IMR-90 (cell line): ENCODE measurements around the gene TPPP3. TPM values are rescaled to one million over a fixed set of nuclear protein-coding genes. Genes with fewer than 3 reads are reported as not detected.

ENCODE experiments used
- ATAC-seq: fragments of 200-7000 bp; cut with Tn5 transposase; 2 replicates; pipeline ENCODE4 v1.9.1; 2020; ENCODE audit warnings: low read depth, mild to moderate bottlenecking, moderate library complexity
- BruUV-seq: library from RNA; stranded (reverse); fragments of 400-500 nt; replicated peaks from 2 replicates; lab custom pipeline; 2021; lab: Mats Ljungman, UMichigan
- CTCF ChIA-PET: fragments of 300-600 bp; formaldehyde crosslinking; extraction: SDS; loops from one replicate; lab custom pipeline; 2021; ENCODE audit warnings: antibody characterized with exemption; lab: Yijun Ruan, JAX
- POLR2A ChIA-PET: fragments of 300-600 bp; sonication (Branson Sonifier 250); formaldehyde crosslinking; loops from one replicate; lab custom pipeline; 2022; ENCODE audit warnings: antibody characterized with exemption; ENCODE audit not compliant: unreplicated experiment; lab: Charles Lee
- DNase-seq: peaks from one replicate; pipeline ENCODE4 v3.0.0; 2013
- H2AFZ ChIP-seq: replicated peaks from 2 replicates; pipeline ENCODE3; 2013; ENCODE audit warnings: low read length, mild to moderate bottlenecking; ENCODE audit not compliant: poor library complexity
- H2AK5ac ChIP-seq: 2 replicates; pipeline ENCODE4 v1.6.1; 2013; ENCODE audit warnings: low read depth, low read length, inconsistent platforms
- H2AK9ac ChIP-seq: replicated peaks from 2 replicates; pipeline ENCODE3; 2013; ENCODE audit warnings: mild to moderate bottlenecking, low read depth, low read length, moderate library complexity; ENCODE audit not compliant: poor library complexity
- H2BK120ac ChIP-seq: 2 replicates; pipeline ENCODE4 v1.6.1; 2013; ENCODE audit warnings: low read depth, low read length, inconsistent platforms
- H2BK15ac ChIP-seq: 3 replicates; pipeline ENCODE4 v1.6.1; 2013; ENCODE audit warnings: low read depth, low read length, inconsistent platforms
- H2BK20ac ChIP-seq: 2 replicates; pipeline ENCODE4 v1.6.1; 2013; ENCODE audit warnings: low read depth, mild to moderate bottlenecking, inconsistent platforms, low read length, moderate library complexity
- H2BK5ac ChIP-seq: 2 replicates; pipeline ENCODE4 v1.6.1; 2013; ENCODE audit warnings: mild to moderate bottlenecking, low read depth, low read length, inconsistent platforms; ENCODE audit not compliant: poor library complexity, severe bottlenecking
- H3K14ac ChIP-seq: replicated peaks from 2 replicates; pipeline ENCODE4 v1.6.1; 2013; ENCODE audit warnings: low read depth, low read length, inconsistent platforms
- H3K18ac ChIP-seq: 2 replicates; pipeline ENCODE4 v1.6.1; 2013; ENCODE audit warnings: low read depth, low read length, control low read depth
- H3K23ac ChIP-seq: 2 replicates; pipeline ENCODE4 v1.6.1; 2013; ENCODE audit warnings: low read depth, low read length, inconsistent platforms
- H3K27ac ChIP-seq: 2 replicates; pipeline ENCODE4 v1.5.1; 2013; ENCODE audit warnings: mild to moderate bottlenecking, control low read depth, low read length; ENCODE audit not compliant: insufficient read depth
- H3K27me3 ChIP-seq: 2 replicates; pipeline ENCODE4 v1.6.1; 2013; ENCODE audit warnings: low read length; ENCODE audit not compliant: control insufficient read depth, insufficient read depth
- H3K36me3 ChIP-seq: 2 replicates; pipeline ENCODE4 v1.6.1; 2013; ENCODE audit warnings: low read length, mixed read lengths; ENCODE audit not compliant: control insufficient read depth, insufficient read depth
- H3K4ac ChIP-seq: 2 replicates; pipeline ENCODE4 v1.6.1; 2013; ENCODE audit warnings: low read depth, low read length, inconsistent platforms
- H3K4me1 ChIP-seq: 2 replicates; pipeline ENCODE4 v1.6.1; 2013; ENCODE audit warnings: low read length, mixed read lengths; ENCODE audit not compliant: control insufficient read depth, insufficient read depth
- H3K4me2 ChIP-seq: 2 replicates; pipeline ENCODE4 v1.6.1; 2013; ENCODE audit warnings: low read depth, mild to moderate bottlenecking, control low read depth, low read length, moderate library complexity
- H3K4me3 ChIP-seq: 2 replicates; pipeline ENCODE4 v1.5.1; 2013; ENCODE audit warnings: low read depth, mild to moderate bottlenecking, control low read depth, low read length, moderate library complexity; ENCODE audit not compliant: insufficient read depth
- H3K56ac ChIP-seq: 2 replicates; pipeline ENCODE4 v1.6.1; 2013; ENCODE audit warnings: low read length, inconsistent platforms; ENCODE audit not compliant: insufficient read depth; ENCODE audit errors: extremely low read depth
- H3K79me1 ChIP-seq, 2 experiments: 2 replicates each; pipeline ENCODE4 v1.6.1; 2013; ENCODE audit warnings: low read length in 2 of 2, inconsistent platforms in 1 of 2, low read depth in 1 of 2
- H3K9ac ChIP-seq: 2 replicates; pipeline ENCODE4 v1.6.1; 2013; ENCODE audit warnings: low read depth, low read length, control low read depth
- H3K9me1 ChIP-seq: 2 replicates; pipeline ENCODE4 v1.6.1; 2013; ENCODE audit warnings: low read length, inconsistent platforms; ENCODE audit not compliant: insufficient read depth
- H3K9me3 ChIP-seq: 2 replicates; pipeline ENCODE4 v1.6.1; 2013; ENCODE audit warnings: low read length; ENCODE audit not compliant: control insufficient read depth, insufficient read depth
- H4K20me1 ChIP-seq: 2 replicates; pipeline ENCODE4 v1.6.1; 2013; ENCODE audit warnings: low read length, inconsistent platforms; ENCODE audit not compliant: insufficient read depth
- H4K5ac ChIP-seq: 2 replicates; pipeline ENCODE4 v1.6.1; 2013; ENCODE audit warnings: mild to moderate bottlenecking, low read depth, low read length, control low read depth
- H4K8ac ChIP-seq, 2 experiments: 2 replicates each; pipeline ENCODE4 v1.6.1; 2013; ENCODE audit warnings: low read depth in 2 of 2, low read length in 2 of 2, control low read depth in 1 of 2, inconsistent platforms in 1 of 2
- H4K91ac ChIP-seq: 2 replicates; pipeline ENCODE4 v1.6.1; 2013; ENCODE audit warnings: low read depth, low read length, inconsistent platforms; ENCODE audit not compliant: insufficient read depth
- BHLHE40 ChIP-seq: fragments of 150-350 bp; IDR thresholded peaks from 2 replicates; pipeline ENCODE4 v1.6.1; 2016; ENCODE audit warnings: mild to moderate bottlenecking, low read depth, low read length
- CEBPB ChIP-seq: IDR thresholded peaks from 2 replicates; pipeline ENCODE4 v1.6.1; 2012; ENCODE audit warnings: low read depth, low read length, improper control_type of control experiment
- CHD1 ChIP-seq: IDR thresholded peaks from 2 replicates; pipeline ENCODE4 v1.6.1; 2012; ENCODE audit warnings: low read depth, low read length, improper control_type of control experiment
- CTCF ChIP-seq: conservative IDR thresholded peaks from 2 replicates; pipeline ENCODE4 v1.5.1; 2012; ENCODE audit warnings: mild to moderate bottlenecking, low read depth, low read length, improper control_type of control experiment
- FOS ChIP-seq: fragments of 150-350 bp; IDR thresholded peaks from 2 replicates; pipeline ENCODE4 v1.6.1; 2016; ENCODE audit warnings: low read depth, low read length
- MAFK ChIP-seq: IDR thresholded peaks from 2 replicates; pipeline ENCODE4 v1.6.1; 2012; ENCODE audit warnings: low read depth, low read length, improper control_type of control experiment
- MAZ ChIP-seq: IDR thresholded peaks from 2 replicates; pipeline ENCODE4 v1.6.1; 2012; ENCODE audit warnings: low read depth, mild to moderate bottlenecking, low read length, improper control_type of control experiment, moderate library complexity, borderline replicate concordance
- MXI1 ChIP-seq: IDR thresholded peaks from 2 replicates; pipeline ENCODE4 v1.6.1; 2012; ENCODE audit warnings: low read depth, mild to moderate bottlenecking, low read length, moderate library complexity, borderline replicate concordance
- NFE2L2 ChIP-seq: fragments of 150-350 bp; IDR thresholded peaks from 2 replicates; pipeline ENCODE4 v1.6.1; 2016; ENCODE audit warnings: low read depth, mild to moderate bottlenecking, low read length
- POLR2A ChIP-seq: IDR thresholded peaks from 2 replicates; pipeline ENCODE4 v1.6.1; 2012; ENCODE audit warnings: mild to moderate bottlenecking, low read depth, low read length
- RAD21 ChIP-seq: IDR thresholded peaks from 2 replicates; pipeline ENCODE4 v1.6.1; 2012; ENCODE audit warnings: low read length, improper control_type of control experiment
- RCOR1 ChIP-seq: IDR thresholded peaks from 2 replicates; pipeline ENCODE4 v1.6.1; 2012; ENCODE audit warnings: mild to moderate bottlenecking, low read length, improper control_type of control experiment; ENCODE audit not compliant: insufficient replicate concordance
- RFX5 ChIP-seq: IDR thresholded peaks from 2 replicates; pipeline ENCODE4 v1.8.0; 2012; ENCODE audit warnings: low read depth, mild to moderate bottlenecking, low read length, moderate library complexity
- SMC3 ChIP-seq: fragments of 150-350 bp; IDR thresholded peaks from 2 replicates; pipeline ENCODE4 v1.6.1; 2016; ENCODE audit warnings: low read depth, mild to moderate bottlenecking, antibody characterized with exemption, low read length, moderate library complexity
- WGBS, 2 experiments: methylation state at CpG; one replicate each; pipeline versions ENCODE4 v1.1.5 to v1.1.7; 2013; ENCODE audit warnings: missing lambda C conversion rate in 2 of 2; ENCODE audit not compliant: insufficient read length in 1 of 2; ENCODE audit errors: extremely low coverage in 2 of 2; 5-methylcytosine and 5-hydroxymethylcytosine counted together
- dilution Hi-C: fragments of 300-500 bp; cut with HindIII; formaldehyde crosslinking; loops from one replicate; pipeline ENCODE4 v1.14.3; 2018; ENCODE audit warnings: low sequenced_read_pairs; ENCODE audit not compliant: unreplicated experiment
- in situ Hi-C: fragments of 300-500 bp; cut with MboI; formaldehyde crosslinking; loops from 3 replicates; pipeline ENCODE4 v1.14.3; 2019; ENCODE audit warnings: low sequenced_read_pairs, inconsistent platforms, mixed read lengths
- intact Hi-C: fragments of 100-400 bp; cut with micrococcal nuclease; formaldehyde crosslinking; loops from 2 replicates; pipeline ENCODE4 v1.10.0; 2022
- polyA plus RNA-seq, 3 experiments: library from polyadenylated mRNA; depleted of rRNA; stranded (reverse); fragments of >200 nt; gene quantifications; 2 replicates each; pipeline ENCODE4 v1.2.3, GENCODE V29; 2012; ENCODE audit warnings: low replicate concordance in 1 of 3
- total RNA-seq: library from RNA; depleted of rRNA; stranded (reverse); fragments of >200 nt; gene quantifications from 2 replicates; pipeline ENCODE4 v1.2.3, GENCODE V29; 2012
- TF ChIP-seq, protein P1 (sequence below): fragments of 150-350 bp; IDR thresholded peaks from 2 replicates; pipeline ENCODE4 v1.6.1; 2016; ENCODE audit warnings: low read depth, mild to moderate bottlenecking, low read length, moderate library complexity, borderline replicate concordance
- TF ChIP-seq, protein P2 (sequence below): fragments of 150-350 bp; IDR thresholded peaks from 2 replicates; pipeline ENCODE4 v1.6.1; 2017; ENCODE audit warnings: mild to moderate bottlenecking, antibody characterized with exemption, low read length, low read depth

The TPPP3 gene
- total and polyA plus RNA-seq, 2 of the 4 experiments (the other 2 are of a cell fraction) = 0.54 to 2.4 TPM

DNA sequence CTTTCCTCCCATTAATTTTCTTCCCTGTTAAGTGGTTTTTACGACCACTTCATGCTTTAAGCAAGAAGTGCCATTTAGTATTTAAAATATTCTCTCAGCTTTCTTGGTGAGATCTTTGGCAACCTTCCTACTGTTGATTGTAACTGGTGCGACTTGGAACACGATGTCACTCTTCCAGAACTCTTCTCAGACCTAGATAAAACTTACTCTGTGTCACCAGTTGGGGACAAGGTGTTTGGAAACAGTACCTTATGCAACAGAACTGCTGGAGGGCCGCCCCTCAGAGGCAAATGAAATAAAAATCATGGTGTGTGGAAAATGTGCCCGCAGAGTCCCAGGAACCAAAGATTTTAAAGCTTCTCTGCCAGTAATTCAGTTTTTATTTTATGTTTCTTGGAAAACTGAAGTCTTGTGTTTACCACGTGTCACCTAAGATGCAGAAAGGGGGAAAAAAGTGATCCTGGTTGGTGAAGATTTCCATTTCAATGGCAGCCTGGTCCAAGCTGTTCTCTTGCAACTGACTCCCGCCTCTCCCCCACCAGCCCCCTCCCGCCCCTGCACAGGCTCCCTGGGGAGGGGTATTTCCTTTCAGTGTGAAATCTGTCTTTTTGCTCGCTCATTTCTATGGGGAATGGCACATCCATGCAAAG lies 30.4 kb upstream of the TPPP3 start:
- no peak overlapping the region for H2BK120ac ChIP-seq
- no peak overlapping the region for H4K91ac ChIP-seq
- no TSS peak for BruUV-seq
- intact Hi-C loops (no loop called here), dilution Hi-C loops (no loop called here), in situ Hi-C loops (no loop called here)
- H3K56ac ChIP-seq = no peak overlapping the region
- WGBS, 2 experiments = no CpG with 5 or more reads among the region's 9 CpGs
- no peak overlapping the region for H3K14ac ChIP-seq
- ATAC-seq = no peak
- H4K8ac ChIP-seq = no peak overlapping the region
- no peak overlapping the region for H3K4me3 ChIP-seq
- DNase-seq = no peak
- no peaks in the 10 kb centered on the region for H3K36me3 ChIP-seq
- CTCF ChIA-PET = interaction anchor here (0.8 kb wide), 1 partner anchor 10 kb away, joined by 3 read pairs; no protein-coding TSS in a partner anchor
- TF ChIP-seq BHLHE40 = no peak
- TF ChIP-seq CEBPB = no peak
- TF ChIP-seq, protein P1, sequence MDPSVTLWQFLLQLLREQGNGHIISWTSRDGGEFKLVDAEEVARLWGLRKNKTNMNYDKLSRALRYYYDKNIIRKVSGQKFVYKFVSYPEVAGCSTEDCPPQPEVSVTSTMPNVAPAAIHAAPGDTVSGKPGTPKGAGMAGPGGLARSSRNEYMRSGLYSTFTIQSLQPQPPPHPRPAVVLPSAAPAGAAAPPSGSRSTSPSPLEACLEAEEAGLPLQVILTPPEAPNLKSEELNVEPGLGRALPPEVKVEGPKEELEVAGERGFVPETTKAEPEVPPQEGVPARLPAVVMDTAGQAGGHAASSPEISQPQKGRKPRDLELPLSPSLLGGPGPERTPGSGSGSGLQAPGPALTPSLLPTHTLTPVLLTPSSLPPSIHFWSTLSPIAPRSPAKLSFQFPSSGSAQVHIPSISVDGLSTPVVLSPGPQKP = no peak
- TF ChIP-seq MAZ = no peak
- TF ChIP-seq RAD21 = no peak
- TF ChIP-seq NFE2L2 = no peak
- TF ChIP-seq POLR2A = no peak
- no peak for TF ChIP-seq RFX5
- no peak for TF ChIP-seq SMC3
- TF ChIP-seq CTCF = no peak
- no peak for TF ChIP-seq MXI1
- no peak for TF ChIP-seq RCOR1
- no peak for TF ChIP-seq FOS
- no peak for TF ChIP-seq CHD1
- TF ChIP-seq, protein P2, sequence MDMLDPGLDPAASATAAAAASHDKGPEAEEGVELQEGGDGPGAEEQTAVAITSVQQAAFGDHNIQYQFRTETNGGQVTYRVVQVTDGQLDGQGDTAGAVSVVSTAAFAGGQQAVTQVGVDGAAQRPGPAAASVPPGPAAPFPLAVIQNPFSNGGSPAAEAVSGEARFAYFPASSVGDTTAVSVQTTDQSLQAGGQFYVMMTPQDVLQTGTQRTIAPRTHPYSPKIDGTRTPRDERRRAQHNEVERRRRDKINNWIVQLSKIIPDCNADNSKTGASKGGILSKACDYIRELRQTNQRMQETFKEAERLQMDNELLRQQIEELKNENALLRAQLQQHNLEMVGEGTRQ = no peak
- TF ChIP-seq MAFK = no peak
- no peak overlapping the region for H2AK9ac ChIP-seq
- POLR2A ChIA-PET = no interaction called here
- H2BK5ac ChIP-seq = no peak overlapping the region
- H3K27ac ChIP-seq = no peak overlapping the region
- no peak overlapping the region for H3K4ac ChIP-seq
- no peak overlapping the region for H3K18ac ChIP-seq
- H3K9me3 ChIP-seq = no peaks in the 10 kb centered on the region
- no peak overlapping the region for H4K5ac ChIP-seq
- peaks cover 36% of the 10 kb centered on the region for H3K27me3 ChIP-seq
- peaks cover 4% of the 10 kb centered on the region; the same call in 1 of the 2 replicates for H4K20me1 ChIP-seq
- no peaks in the 10 kb centered on the region for H3K9me1 ChIP-seq
- no peak overlapping the region for H2BK15ac ChIP-seq
- no peaks in the 10 kb centered on the region for H3K79me1 ChIP-seq
- H2AFZ ChIP-seq = no peak overlapping the region
- no peak overlapping the region for H2AK5ac ChIP-seq
- no peak overlapping the region for H2BK20ac ChIP-seq
- H3K4me2 ChIP-seq = no peak overlapping the region
- H3K23ac ChIP-seq = no peak overlapping the region
- H3K4me1 ChIP-seq = no peaks in the 10 kb centered on the region; the same call in 1 of the 2 replicates
- H3K9ac ChIP-seq = no peak overlapping the region
